ENCODE results near the gene GSTM2. TPM values are rescaled to one million over a fixed set of nuclear protein-coding genes. Genes with fewer than 3 reads are reported as not detected.
"Not testable (repeated sequence)": the region's sequence is repeated elsewhere in the genome, so short reads cannot be mapped to it uniquely, and the experiment has no call there.

Gene GSTM2
- total RNA-seq, 2 experiments from 2014 or later = 106 to 107 TPM

- DNase-seq; H3K4me1 ChIP-seq (ENCODE audit: insufficient read depth, low read length); H3K36me3 ChIP-seq (ENCODE audit: insufficient read depth, low read length); H3K4me3 Mint-ChIP-seq; H3K9me3 ChIP-seq (ENCODE audit: control insufficient read depth in 1 of 2, insufficient read depth in 1 of 2, low read length in 2 of 2); H3K27ac ChIP-seq (ENCODE audit: low read depth in 1 of 2, low read length in 2 of 2); H3K4me3 ChIP-seq (ENCODE audit: low read length); CTCF ChIA-PET; ATAC-seq (ENCODE audit: poor library complexity); H3K27ac Mint-ChIP-seq; POLR2A ChIA-PET; H3K9me3 Mint-ChIP-seq; H3K27me3 ChIP-seq (ENCODE audit: control insufficient read depth in 1 of 2, insufficient read depth in 2 of 2, low read length in 2 of 2); H3K27me3 Mint-ChIP-seq: not testable (repeated sequence)
- peaks cover 23% of the 10 kb centered on the region for H3K4me1 Mint-ChIP-seq (ENCODE audit: low read depth)
- intact Hi-C loops (cut with DNase I, micrococcal nuclease) = loop anchor here (5.0 kb wide), 3 partner anchors 43 to 297 kb away; partner anchors contain the start of gene AHCYL1 (in 1 of the 2)
- peaks cover 17% of the 10 kb centered on the region for H3K36me3 Mint-ChIP-seq (ENCODE audit: low read depth)
Observed at GRCh38 chr1:109685399-109685798, 17.5 kb downstream of the GSTM2 start.

DNA sequence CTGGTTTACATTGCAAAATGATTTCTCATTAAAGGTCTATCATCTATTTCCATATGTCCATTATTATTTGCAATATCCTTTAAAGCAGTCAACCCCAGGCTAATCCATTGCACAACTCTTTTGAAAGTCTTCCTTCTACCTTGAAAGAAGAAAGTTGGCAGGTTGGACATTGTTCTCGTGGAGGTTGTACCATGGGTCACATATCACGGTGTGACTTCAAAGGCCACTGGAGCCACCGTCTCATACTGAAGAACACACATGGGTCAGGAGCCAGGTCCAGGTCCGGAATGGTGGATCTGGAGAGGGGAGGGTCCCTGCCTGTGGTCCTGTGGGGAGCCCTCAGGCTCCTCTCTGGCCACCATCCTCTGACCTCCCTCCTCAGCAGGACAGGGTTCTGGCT is 18.0 kb downstream of the GSTM2 start:
- H3K9me3 Mint-ChIP-seq; H3K27ac ChIP-seq (ENCODE audit: low read depth in 1 of 2, low read length in 2 of 2); H3K27me3 ChIP-seq (ENCODE audit: control insufficient read depth in 1 of 2, insufficient read depth in 2 of 2, low read length in 2 of 2); H3K4me1 ChIP-seq (ENCODE audit: insufficient read depth, low read length); H3K4me3 Mint-ChIP-seq; H3K9me3 ChIP-seq (ENCODE audit: control insufficient read depth in 1 of 2, insufficient read depth in 1 of 2, low read length in 2 of 2); H3K27ac Mint-ChIP-seq; POLR2A ChIA-PET; DNase-seq; H3K27me3 Mint-ChIP-seq; CTCF ChIA-PET; H3K36me3 ChIP-seq (ENCODE audit: insufficient read depth, low read length); H3K4me3 ChIP-seq (ENCODE audit: low read length); ATAC-seq (ENCODE audit: poor library complexity): not testable (repeated sequence)
- Mint-ChIP-seq H3K4me1 (ENCODE audit: low read depth) (peaks cover 23% of the 10 kb centered on the region), H3K36me3 (ENCODE audit: low read depth) (peaks cover 21% of the 10 kb centered on the region)
- intact Hi-C loops (cut with DNase I, micrococcal nuclease) = loop anchor here (2.0 to 5.0 kb wide), 4 partner anchors 44 to 296 kb away; partner anchors contain the start of gene AHCYL1 (in 1 of the 2)

GRCh38 chr1:109687109-109687508 is 19.3 kb downstream of the GSTM2 start:
- H3K9me3 Mint-ChIP-seq; H3K27me3 Mint-ChIP-seq; H3K27me3 ChIP-seq (ENCODE audit: control insufficient read depth in 1 of 2, insufficient read depth in 2 of 2, low read length in 2 of 2); H3K4me1 ChIP-seq (ENCODE audit: insufficient read depth, low read length); H3K27ac ChIP-seq (ENCODE audit: low read depth in 1 of 2, low read length in 2 of 2); H3K36me3 ChIP-seq (ENCODE audit: insufficient read depth, low read length); ATAC-seq (ENCODE audit: poor library complexity); CTCF ChIA-PET; H3K9me3 ChIP-seq (ENCODE audit: control insufficient read depth in 1 of 2, insufficient read depth in 1 of 2, low read length in 2 of 2): not testable (repeated sequence)
- H3K4me3 ChIP-seq (ENCODE audit: low read length) = peak overlapping the region; percentile 67
- Mint-ChIP-seq H3K36me3 (ENCODE audit: low read depth) (peaks cover 27% of the 10 kb centered on the region), H3K4me3 (peak overlapping the region; percentile 95), H3K27ac (peak overlapping the region; percentile 86), H3K4me1 (ENCODE audit: low read depth) (peaks cover 23% of the 10 kb centered on the region)
- intact Hi-C loops (cut with DNase I, micrococcal nuclease) = loop anchor here (2.0 to 5.0 kb wide), 4 partner anchors 45 to 295 kb away; partner anchors contain the start of gene AHCYL1 (in 1 of the 2)
- DNase-seq = peak in 1 of 14 experiments; percentile 0
- POLR2A ChIA-PET = interaction anchor here (0.8 to 2.3 kb wide), 14 partner anchors 17 to 645 kb away, joined by 3 to 28 read pairs (median 4); partner anchors contain the start of genes AHCYL1, ATXN7L2, GNAI3 and GSTM2

- Mint-ChIP-seq H3K4me3 (peak within 1 kb of the TSS; percentile 95), H3K9me3 (no peaks in the 10 kb centered on the region), H3K4me1 (ENCODE audit: low read depth) (peaks cover 23% of the 10 kb centered on the region), H3K27ac (peak within 1 kb of the TSS; percentile 86), H3K36me3 (ENCODE audit: low read depth) (peaks cover 33% of the 10 kb centered on the region), H3K27me3 (no peaks in the 10 kb centered on the region)
- peak in 9 of 14 experiments; percentile 59 to 87 (median 79) for DNase-seq
- H3K9me3 ChIP-seq (ENCODE audit: control insufficient read depth in 1 of 2, insufficient read depth in 1 of 2, low read length in 2 of 2) = no peaks in the 10 kb centered on the region
- no peaks in the 10 kb centered on the region for H3K36me3 ChIP-seq (ENCODE audit: insufficient read depth, low read length)
- TF ChIP-seq CTCF (IDR thresholded peaks at IDR 0.05) = peak; percentile 63
- no peaks in the 10 kb centered on the region for H3K27me3 ChIP-seq (ENCODE audit: control insufficient read depth in 1 of 2, insufficient read depth in 2 of 2, low read length in 2 of 2)
- H3K4me1 ChIP-seq (ENCODE audit: insufficient read depth, low read length) = no peaks in the 10 kb centered on the region
- POLR2A ChIA-PET = interaction anchor here (0.8 to 2.3 kb wide), 16 partner anchors 18 to 651 kb away, joined by 3 to 28 read pairs (median 5); partner anchors contain the start of genes AHCYL1, ATXN7L2, GNAI3 and GSTM2
- ATAC-seq (ENCODE audit: poor library complexity) = peak; percentile 99
- H3K27ac ChIP-seq (ENCODE audit: low read depth in 1 of 2, low read length in 2 of 2) = no peak within 1 kb of the TSS
- intact Hi-C loops (cut with DNase I, micrococcal nuclease) = loop anchor here (2.0 to 5.0 kb wide), 5 partner anchors 46 to 294 kb away; partner anchors contain the start of gene AHCYL1 (in 1 of the 2)
- peak within 1 kb of the TSS; percentile 67 for H3K4me3 ChIP-seq (ENCODE audit: low read length)
- CTCF ChIA-PET = no interaction called here
Observed at GRCh38 chr1:109687641-109688499, 20.0 kb downstream of the GSTM2 start, which contains the start of gene GSTM1. Gene GSTM1, plus strand, starts transcription at chr1:109687817. Its CDS starts 57 bp downstream, at chr1:109687874.

Measured in CD4-positive, alpha-beta T cell (primary cell).